GM20000 (cell line): Measurements from ENCODE around the gene LIMS1.
"Not testable (repeated sequence)": the region's sequence is repeated elsewhere in the genome, so short reads cannot be mapped to it uniquely, and the experiment has no call there.

ENCODE experiments used
- DNase-seq: peaks from one replicate; pipeline ENCODE4 v3.0.0; 2012; ENCODE audit warnings: low spot score
- TF ChIP-seq, protein P1 (sequence below): IDR thresholded peaks from 2 replicates; pipeline ENCODE4 v1.5.1; 2012; ENCODE audit warnings: mild to moderate bottlenecking, control low read depth; ENCODE audit errors: extremely low read depth, missing control alignments

Gene LIMS1, protein sequence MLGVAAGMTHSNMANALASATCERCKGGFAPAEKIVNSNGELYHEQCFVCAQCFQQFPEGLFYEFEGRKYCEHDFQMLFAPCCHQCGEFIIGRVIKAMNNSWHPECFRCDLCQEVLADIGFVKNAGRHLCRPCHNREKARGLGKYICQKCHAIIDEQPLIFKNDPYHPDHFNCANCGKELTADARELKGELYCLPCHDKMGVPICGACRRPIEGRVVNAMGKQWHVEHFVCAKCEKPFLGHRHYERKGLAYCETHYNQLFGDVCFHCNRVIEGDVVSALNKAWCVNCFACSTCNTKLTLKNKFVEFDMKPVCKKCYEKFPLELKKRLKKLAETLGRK

GRCh38 chr2:108533832-108534583 is at the start of gene LIMS1:
LIMS1 (plus strand) TSS chr2:108534470; CDS start chr2:108534563, 93 bp downstream.
- TF ChIP-seq, protein P1, sequence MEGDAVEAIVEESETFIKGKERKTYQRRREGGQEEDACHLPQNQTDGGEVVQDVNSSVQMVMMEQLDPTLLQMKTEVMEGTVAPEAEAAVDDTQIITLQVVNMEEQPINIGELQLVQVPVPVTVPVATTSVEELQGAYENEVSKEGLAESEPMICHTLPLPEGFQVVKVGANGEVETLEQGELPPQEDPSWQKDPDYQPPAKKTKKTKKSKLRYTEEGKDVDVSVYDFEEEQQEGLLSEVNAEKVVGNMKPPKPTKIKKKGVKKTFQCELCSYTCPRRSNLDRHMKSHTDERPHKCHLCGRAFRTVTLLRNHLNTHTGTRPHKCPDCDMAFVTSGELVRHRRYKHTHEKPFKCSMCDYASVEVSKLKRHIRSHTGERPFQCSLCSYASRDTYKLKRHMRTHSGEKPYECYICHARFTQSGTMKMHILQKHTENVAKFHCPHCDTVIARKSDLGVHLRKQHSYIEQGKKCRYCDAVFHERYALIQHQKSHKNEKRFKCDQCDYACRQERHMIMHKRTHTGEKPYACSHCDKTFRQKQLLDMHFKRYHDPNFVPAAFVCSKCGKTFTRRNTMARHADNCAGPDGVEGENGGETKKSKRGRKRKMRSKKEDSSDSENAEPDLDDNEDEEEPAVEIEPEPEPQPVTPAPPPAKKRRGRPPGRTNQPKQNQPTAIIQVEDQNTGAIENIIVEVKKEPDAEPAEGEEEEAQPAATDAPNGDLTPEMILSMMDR, result no peak

GRCh38 chr2:108485253-108485652 is 49.0 kb upstream of the LIMS1 start:
- DNase-seq, result no peak
- TF ChIP-seq, protein P1, result no peak

More at GRCh38 chr2:108533832-108534583, at the start of gene LIMS1:
- DNase-seq, result peak; percentile 99

DNA sequence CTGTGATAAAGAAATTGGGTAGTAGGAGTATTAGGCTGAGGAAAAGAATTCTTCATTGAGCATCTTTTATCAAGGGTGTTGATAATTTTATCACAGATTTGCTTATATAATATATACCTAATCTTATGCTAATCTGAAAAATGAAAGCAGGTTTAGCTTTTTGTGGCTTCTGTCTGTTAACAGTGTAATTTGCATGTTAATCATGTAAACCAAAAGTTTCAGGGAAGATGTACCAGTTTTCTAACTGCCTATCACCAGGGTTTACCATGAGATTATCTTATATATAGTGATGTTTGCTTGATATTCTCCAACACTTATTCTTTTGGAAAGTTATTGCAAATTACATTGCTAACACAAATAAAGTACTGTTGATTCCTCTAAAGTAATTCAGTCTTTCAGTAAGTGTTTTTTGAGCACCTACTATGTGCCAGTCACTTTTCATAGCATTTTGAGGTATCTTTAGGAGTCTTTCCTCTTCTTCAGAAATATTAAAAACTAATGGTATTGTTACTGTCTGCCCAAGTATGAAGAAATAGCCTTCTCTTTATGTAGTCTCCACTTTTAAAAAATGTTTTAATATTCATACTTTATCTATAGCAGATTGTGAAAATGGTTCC is 43.7 kb upstream of the LIMS1 start:
- no peak for DNase-seq
- TF ChIP-seq, protein P1, result no peak

DNA sequence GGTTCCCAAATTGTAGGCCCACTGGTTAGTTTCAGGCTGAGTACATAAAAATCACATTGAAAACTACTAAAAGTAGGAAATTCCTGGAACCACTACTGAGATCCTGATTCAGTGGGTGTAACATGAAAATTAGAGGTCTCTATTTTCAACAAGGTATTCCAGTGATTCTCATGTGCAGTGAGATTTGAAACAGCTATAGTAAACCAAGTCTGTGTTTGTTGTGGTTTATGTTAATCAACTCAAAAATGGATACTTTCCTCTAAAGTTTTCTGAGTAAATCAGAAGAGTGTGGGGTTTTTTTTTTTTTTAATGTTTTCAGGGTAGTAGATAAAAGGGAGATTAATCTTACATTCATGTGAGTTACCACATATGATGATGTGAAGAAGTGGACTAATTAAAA is 42.4 kb upstream of the LIMS1 start:
- TF ChIP-seq, protein P1, result no peak
- DNase-seq, result no peak

GRCh38 chr2:108492364-108492763 is 41.9 kb upstream of the LIMS1 start:
- DNase-seq, result no peak
- TF ChIP-seq, protein P1, result no peak

DNA sequence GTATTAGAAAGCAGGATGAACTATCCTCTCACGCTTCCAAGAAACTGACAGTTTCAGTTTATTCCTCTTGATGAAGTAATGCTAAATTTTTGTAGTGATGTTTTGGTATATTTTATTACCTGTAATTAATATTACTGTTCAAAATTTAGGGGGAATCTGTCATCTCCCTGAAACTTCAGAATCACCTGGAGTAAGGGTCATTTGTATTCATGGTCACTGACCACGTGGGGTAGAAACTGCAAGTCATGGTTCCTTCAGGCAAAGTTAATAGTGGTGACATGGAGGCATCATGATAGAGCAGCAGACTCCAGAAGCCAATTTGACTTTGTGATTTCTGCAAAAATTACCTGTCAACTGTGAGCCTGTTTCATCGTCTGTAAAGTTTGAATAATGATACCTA is 38.1 kb upstream of the LIMS1 start:
- DNase-seq, result not testable (repeated sequence)

DNA sequence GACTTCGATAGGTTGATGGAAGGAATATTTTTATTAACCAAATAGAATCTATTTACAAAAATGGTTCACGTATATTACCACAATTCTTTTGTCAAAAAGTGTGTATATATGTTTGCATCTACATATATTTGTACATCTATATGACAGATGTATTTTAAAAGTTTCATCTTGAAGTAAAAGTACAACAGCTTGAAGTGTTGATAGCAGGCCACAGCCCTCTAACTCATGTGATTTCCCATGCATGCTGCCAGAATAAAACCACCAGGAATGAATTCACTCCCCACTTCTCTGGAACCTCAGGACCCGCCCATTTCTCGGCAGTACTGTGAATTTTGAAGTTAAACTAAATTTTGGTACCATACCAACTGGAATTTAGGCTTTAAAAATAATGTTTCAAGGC is 26.6 kb upstream of the LIMS1 start:
- DNase-seq, result not testable (repeated sequence)

GRCh38 chr2:108512431-108512830 is 21.8 kb upstream of the LIMS1 start:
- DNase-seq, result not testable (repeated sequence)

GRCh38 chr2:108514478-108514877 is 19.8 kb upstream of the LIMS1 start:
- DNase-seq, result not testable (repeated sequence)

GRCh38 chr2:108524688-108525087 is 9.6 kb upstream of the LIMS1 start:
- DNase-seq, result not testable (repeated sequence)

GRCh38 chr2:108525258-108525657 is 9.0 kb upstream of the LIMS1 start:
- not testable (repeated sequence) for DNase-seq
